H1 (cell line): ENCODE results near the gene MYOM3. TPM values are rescaled to one million over a fixed set of nuclear protein-coding genes. Genes with fewer than 3 reads are reported as not detected.

Experiments
- CTCF ChIA-PET: fragments of 300-600 bp; sonication (Branson Sonifier 250); formaldehyde crosslinking; loops from one replicate; lab custom pipeline; 2021; ENCODE audit not compliant: partially characterized antibody; lab: Charles Lee
- POLR2A ChIA-PET: fragments of 300-600 bp; sonication (Branson Sonifier 250); formaldehyde crosslinking; loops from one replicate; lab custom pipeline; 2021; ENCODE audit warnings: inconsistent platforms; ENCODE audit not compliant: partially characterized antibody; lab: Charles Lee
- DNase-seq, 2 experiments: peaks; one replicate each; pipeline versions ENCODE4 v3.0.0 to v3.0.0-alpha.2; 2010 to 2022; ENCODE audit warnings: low spot score in 2 of 2, low read depth in 1 of 2, mixed read lengths in 1 of 2
- FAIRE-seq: peaks from 2 replicates; lab custom pipeline; 2011; peaks lifted over from hg19 to GRCh38; lab: Jason Lieb, UNC
- H2AFZ ChIP-seq: 2 replicates; pipeline ENCODE4 v1.8.1; 2012; ENCODE audit warnings: low read length, inconsistent platforms
- H2AK5ac ChIP-seq: 2 replicates; pipeline ENCODE4 v1.6.1; 2013; ENCODE audit warnings: low read depth, low read length
- H2BK120ac ChIP-seq: replicated peaks from 2 replicates; pipeline ENCODE3; 2013; ENCODE audit warnings: low read depth, low read length, inconsistent platforms
- H2BK12ac ChIP-seq: 2 replicates; pipeline ENCODE4 v1.6.1; 2013; ENCODE audit warnings: low read depth, low read length
- H2BK15ac ChIP-seq: 2 replicates; pipeline ENCODE4 v1.6.1; 2013; ENCODE audit warnings: low read length
- H2BK20ac ChIP-seq: 2 replicates; pipeline ENCODE4 v1.6.1; 2013; ENCODE audit warnings: low read length
- H2BK5ac ChIP-seq: 2 replicates; pipeline ENCODE4 v1.6.1; 2013; ENCODE audit warnings: low read depth, low read length
- H3K14ac ChIP-seq: 2 replicates; pipeline ENCODE4 v1.6.1; 2013; ENCODE audit warnings: inconsistent platforms; ENCODE audit not compliant: insufficient read length
- H3K18ac ChIP-seq: 2 replicates; pipeline ENCODE4 v1.6.1; 2013; ENCODE audit warnings: low read length; ENCODE audit errors: extremely low read depth
- H3K23ac ChIP-seq: 2 replicates; pipeline ENCODE4 v1.6.1; 2013; ENCODE audit warnings: inconsistent platforms; ENCODE audit not compliant: insufficient read length
- H3K23me2 ChIP-seq: 2 replicates; pipeline ENCODE4 v1.6.1; 2013; ENCODE audit warnings: low read depth, low read length
- H3K27ac ChIP-seq: 2 replicates; pipeline ENCODE4 v1.6.1; 2011; ENCODE audit warnings: low read depth, low read length, inconsistent platforms
- H3K27me3 ChIP-seq, 4 experiments: replicated peaks in 1 of 4; 1 replicate in 1 of 4; 2 replicates in 3 of 4; pipeline versions ENCODE4 v1.6.1 to v1.8.1; 2011 to 2013; ENCODE audit warnings: low read length in 3 of 4, mild to moderate bottlenecking in 3 of 4, inconsistent platforms in 2 of 4, mixed read lengths in 2 of 4, moderate library complexity in 1 of 4; ENCODE audit not compliant: control insufficient read depth in 3 of 4, insufficient read depth in 3 of 4; ENCODE audit errors: extremely low read depth in 1 of 4
- H3K36me3 ChIP-seq, 4 experiments: 2 replicates each; pipeline versions ENCODE4 v1.6.1 to v1.8.1; 2011 to 2013; ENCODE audit warnings: mild to moderate bottlenecking in 4 of 4, low read length in 3 of 4, moderate library complexity in 2 of 4, control low read depth in 1 of 4, inconsistent platforms in 1 of 4; ENCODE audit not compliant: insufficient read depth in 4 of 4, control insufficient read depth in 2 of 4
- H3K4ac ChIP-seq: replicated peaks from 2 replicates; pipeline ENCODE3; 2013; ENCODE audit warnings: low read length, low read depth, mixed read lengths, inconsistent platforms; ENCODE audit not compliant: insufficient read length
- H3K4me1 ChIP-seq, 4 experiments: replicated peaks in 1 of 4; 1 replicate in 1 of 4; 2 replicates in 3 of 4; pipeline versions ENCODE4 v1.6.1 to v1.8.1; 2011 to 2013; ENCODE audit warnings: low read length in 3 of 4, inconsistent platforms in 2 of 4, mixed read lengths in 1 of 4; ENCODE audit not compliant: insufficient read depth in 4 of 4, control insufficient read depth in 3 of 4
- H3K4me2 ChIP-seq, 2 experiments: 2 replicates each; pipeline versions ENCODE4 v1.6.1 to v1.8.1; 2011 to 2013; ENCODE audit warnings: low read depth in 2 of 2, low read length in 2 of 2, control low read depth in 1 of 2, inconsistent platforms in 1 of 2, mild to moderate bottlenecking in 1 of 2; ENCODE audit not compliant: insufficient read depth in 1 of 2
- H3K4me3 ChIP-seq, 4 experiments: fragments of 200-600, 300-600 bp in 1 of 4; sonication (generic), shearing (Covaris generic), sonication (Bioruptor Twin) in 1 of 4; 2 replicates each; pipeline versions ENCODE4 v1.5.1 to v1.8.1; 2011 to 2016; ENCODE audit warnings: low read length in 4 of 4, low read depth in 3 of 4, control low read depth in 2 of 4, inconsistent platforms in 2 of 4, mild to moderate bottlenecking in 2 of 4, mixed read lengths in 1 of 4, moderate library complexity in 1 of 4; ENCODE audit not compliant: insufficient read depth in 2 of 4; ENCODE audit errors: extremely low read depth in 1 of 4
- H3K56ac ChIP-seq: replicated peaks from 2 replicates; pipeline ENCODE3; 2013; ENCODE audit warnings: low read depth, mild to moderate bottlenecking, mixed read lengths, low read length, inconsistent platforms; ENCODE audit not compliant: insufficient read length
- H3K79me1 ChIP-seq: 2 replicates; pipeline ENCODE4 v1.6.1; 2013; ENCODE audit warnings: low read depth, low read length, control low read depth
- H3K79me2 ChIP-seq, 2 experiments: 2 replicates each; pipeline versions ENCODE4 v1.6.1 to v1.8.1; 2012 to 2013; ENCODE audit warnings: low read length in 2 of 2, mild to moderate bottlenecking in 2 of 2, inconsistent platforms in 1 of 2; ENCODE audit not compliant: insufficient read depth in 2 of 2, control insufficient read depth in 1 of 2
- H3K9ac ChIP-seq, 4 experiments: replicated peaks in 1 of 4; 1 replicate in 1 of 4; 2 replicates in 3 of 4; pipeline versions ENCODE4 v1.6.1 to v1.8.1; 2011 to 2013; ENCODE audit warnings: low read depth in 3 of 4, low read length in 3 of 4, control low read depth in 2 of 4, mild to moderate bottlenecking in 2 of 4, moderate library complexity in 2 of 4, inconsistent platforms in 1 of 4; ENCODE audit errors: extremely low read depth in 1 of 4
- H3K9me3 ChIP-seq, 2 experiments: 2 replicates each; pipeline versions ENCODE4 v1.6.1 to v1.8.1; 2012 to 2013; ENCODE audit warnings: mild to moderate bottlenecking in 2 of 2, moderate library complexity in 2 of 2, control low read depth in 1 of 2, inconsistent platforms in 1 of 2, low read depth in 1 of 2, low read length in 1 of 2, mixed read lengths in 1 of 2; ENCODE audit not compliant: insufficient read depth in 2 of 2
- H4K20me1 ChIP-seq, 2 experiments: replicated peaks in 1 of 2; 2 replicates each; pipeline versions ENCODE3 to v1.8.1; 2011 to 2013; ENCODE audit warnings: inconsistent platforms in 2 of 2, low read length in 2 of 2, mild to moderate bottlenecking in 1 of 2; ENCODE audit not compliant: insufficient read depth in 2 of 2, control insufficient read depth in 1 of 2
- H4K5ac ChIP-seq: 2 replicates; pipeline ENCODE4 v1.6.1; 2013; ENCODE audit warnings: low read length, low read depth, mixed read lengths, inconsistent platforms; ENCODE audit not compliant: insufficient read length
- H4K8ac ChIP-seq: 2 replicates; pipeline ENCODE4 v1.8.0; 2013; ENCODE audit warnings: mild to moderate bottlenecking, moderate library complexity, low read length, inconsistent platforms; ENCODE audit not compliant: insufficient read depth; ENCODE audit errors: extremely low read depth
- H4K91ac ChIP-seq: replicated peaks from 2 replicates; pipeline ENCODE3; 2013; ENCODE audit warnings: low read length, mixed read lengths, inconsistent platforms; ENCODE audit not compliant: insufficient read length
- CTCF ChIP-seq, 3 experiments: IDR thresholded peaks; 1 replicate in 2 of 3; 2 replicates in 1 of 3; pipeline versions ENCODE4 v1.5.1 to v1.6.1; 2011; ENCODE audit warnings: low read length in 3 of 3, mild to moderate bottlenecking in 3 of 3, inconsistent platforms in 2 of 3, low read depth in 1 of 3, moderate library complexity in 1 of 3; ENCODE audit not compliant: insufficient read depth in 1 of 3; ENCODE audit errors: control extremely low read depth in 1 of 3
- EGR1 ChIP-seq: IDR thresholded peaks from 2 replicates; pipeline ENCODE4 v1.6.1; 2011; ENCODE audit warnings: low read depth, low read length, borderline replicate concordance
- EP300 ChIP-seq, 2 experiments: IDR thresholded peaks; 1 replicate in 1 of 2; 2 replicates in 1 of 2; pipeline ENCODE4 v1.6.1; 2011 to 2012; ENCODE audit warnings: low read depth in 2 of 2, low read length in 2 of 2, mild to moderate bottlenecking in 2 of 2, borderline replicate concordance in 1 of 2, inconsistent platforms in 1 of 2, moderate library complexity in 1 of 2
- GABPA ChIP-seq: IDR thresholded peaks from 2 replicates; pipeline ENCODE4 v1.6.1; 2011; ENCODE audit warnings: mild to moderate bottlenecking, low read length, moderate library complexity, borderline replicate concordance; ENCODE audit not compliant: insufficient read depth
- JUND ChIP-seq: IDR thresholded peaks from 2 replicates; pipeline ENCODE4 v1.6.1; 2011; ENCODE audit warnings: mild to moderate bottlenecking, improper control_type of control experiment, low read length
- KDM1A ChIP-seq: fragments of 200-600, 300-600 bp; sonication (generic); IDR thresholded peaks from 2 replicates; pipeline ENCODE4 v1.7.1; 2016; ENCODE audit warnings: mild to moderate bottlenecking, low read length, borderline replicate concordance
- POLR2A ChIP-seq, 2 experiments: IDR thresholded peaks; 1 replicate in 1 of 2; 2 replicates in 1 of 2; pipeline ENCODE4 v1.6.1; 2011; ENCODE audit warnings: low read depth in 2 of 2, low read length in 2 of 2, mild to moderate bottlenecking in 2 of 2; ENCODE audit errors: control extremely low read depth in 1 of 2
- SP1 ChIP-seq: IDR thresholded peaks from 2 replicates; pipeline ENCODE4 v1.6.1; 2011; ENCODE audit warnings: low read depth, low read length
- TEAD4 ChIP-seq: IDR thresholded peaks from 2 replicates; pipeline ENCODE4 v1.6.1; 2012; ENCODE audit warnings: low read depth, low read length, inconsistent platforms, mixed read lengths
- WGBS, 2 experiments: shearing (Covaris generic) in 1 of 2; methylation state at CpG; one replicate each; pipeline versions ENCODE4 v1.1.6 to v1.1.7; 2013 to 2015; ENCODE audit warnings: low lambda C conversion rate in 2 of 2, mixed read lengths in 2 of 2, inconsistent platforms in 1 of 2, low coverage in 1 of 2, missing lambda C conversion rate in 1 of 2; ENCODE audit not compliant: insufficient replicate concordance in 2 of 2, insufficient coverage in 1 of 2, insufficient read length in 1 of 2; ENCODE audit errors: extremely low coverage in 1 of 2, missing lambda C conversion rate in 1 of 2; 5-methylcytosine and 5-hydroxymethylcytosine counted together
- polyA plus RNA-seq, 7 experiments: library from polyadenylated mRNA; depleted of rRNA in 3 of 7; stranded (reverse) in 5 of 7; unstranded in 2 of 7; fragments of >200 nt in 5 of 7; fragments of 200-250 nt in 2 of 7; gene quantifications; 1 replicate in 5 of 7; 2 replicates in 1 of 7; 4 replicates in 1 of 7; pipeline versions ENCODE4 v1.2.1 to v1.2.3, GENCODE V29; 2011 to 2013; ENCODE audit warnings: missing spikeins in 2 of 7, mixed read lengths in 2 of 7
- total RNA-seq: library from RNA; stranded (reverse); fragmentation: NEBNext Ultra II Directional; extraction: Animal tissue kit (Norgen Biotek cat#: 25700); gene quantifications from 2 replicates; pipeline ENCODE4 v1.2.1, GENCODE V29; 2021

MYOM3 gene
- total and polyA plus RNA-seq, 2 of the 8 experiments (the other 6 are each of a cell fraction or from before 2014, with no cell fraction given) = 0.08 to 0.09 TPM

- Histone ChIP-seq H4K8ac (no peak overlapping the region), H2AFZ (no peak overlapping the region)
- CTCF ChIA-PET = interaction anchor here (0.8 to 2.2 kb wide), 4 partner anchors 11 to 1540 kb away, joined by 3 to 7 read pairs (median 3); no protein-coding TSS in a partner anchor
- TF ChIP-seq TEAD4 (no peak), SP1 (no peak), CTCF (IDR thresholded peaks at IDR 0.05; ENCODE audit: control extremely low read depth in 1 of 3, insufficient read depth in 1 of 3, low read depth in 1 of 3, low read length in 3 of 3) (no peak), KDM1A (no peak), GABPA (no peak), EP300 (IDR thresholded peaks at IDR 0.05; ENCODE audit: borderline replicate concordance in 1 of 2, low read depth in 2 of 2, low read length in 2 of 2) (no peak), POLR2A (IDR thresholded peaks at IDR 0.05; ENCODE audit: control extremely low read depth in 1 of 2, low read depth in 2 of 2, low read length in 2 of 2) (no peak), EGR1 (no peak), JUND (no peak)
These were observed 96.4 kb downstream of the MYOM3 start for GRCh38 chr1:24015221-24016210.

More at GRCh38 chr1:24015221-24016210, 96.4 kb downstream of the MYOM3 start:
- Histone ChIP-seq H2BK5ac (no peak overlapping the region), H4K91ac (no peak overlapping the region), H3K79me1 (no peaks in the 10 kb centered on the region), H3K4ac (no peak overlapping the region), H3K18ac (no peak overlapping the region), H3K14ac (no peak overlapping the region), H4K5ac (no peak overlapping the region), H3K23ac (no peak overlapping the region), H4K20me1 (no peaks in the 10 kb centered on the region), H3K4me3 (no peak overlapping the region), H3K79me2 (no peaks in the 10 kb centered on the region), H3K36me3 (no peaks in the 10 kb centered on the region), H2BK20ac (no peak overlapping the region), H3K27ac (no peak overlapping the region), H3K9ac (no peak overlapping the region), H2AK5ac (no peak overlapping the region), H3K56ac (no peak overlapping the region), H2BK12ac (no peak overlapping the region), H2BK120ac (no peak overlapping the region), H2BK15ac (no peak overlapping the region), H3K4me2 (no peak overlapping the region), H3K9me3 (no peaks in the 10 kb centered on the region), H3K23me2 (no peaks in the 10 kb centered on the region), H3K27me3 (no peaks in the 10 kb centered on the region), H3K4me1 (peaks cover 0 to 4% (median 2%) of the 10 kb centered on the region in 4 experiments; a peak in 4 of 7 replicates)
- no peak for DNase-seq
- WGBS, 2 experiments = 85% methylated on average over 6 of the region's 6 CpGs; no CpG with 5 or more reads in 1 of the 2 experiments
- POLR2A ChIA-PET = interaction anchor here (0.6 to 1.6 kb wide), 4 partner anchors 13 to 56 kb away, joined by 3 to 4 read pairs (median 4); partner anchors contain the start of genes PNRC2 and SRSF10
- no peak for FAIRE-seq
